GM23338 (cell line): Measurements from ENCODE around the gene PELI1. TPM values are rescaled to one million over a fixed set of nuclear protein-coding genes. Genes with fewer than 3 reads are reported as not detected.
A peak's percentile ranks its signal among the peaks of the same experiment; 100 is the strongest.

Experiments used
- ATAC-seq: fragments of 200-7000 bp; cut with Tn5 transposase; 3 replicates; pipeline ENCODE4 v1.9.1; 2020
- DNase-seq: peaks from one replicate; pipeline ENCODE4 v3.0.0-alpha.2; 2015; ENCODE audit warnings: low spot score
- H2AFZ ChIP-seq: fragments of 200-600 bp; sonication (generic); 2 replicates; pipeline ENCODE4 v1.8.0; 2016; ENCODE audit warnings: antibody characterized with exemption, mild to moderate bottlenecking, moderate library complexity
- H3F3A ChIP-seq: fragments of 200-600 bp; sonication (generic); replicated peaks from 2 replicates; pipeline ENCODE4 v1.8.0; 2017; ENCODE audit warnings: antibody characterized with exemption, mixed run types, low read depth
- H3K27ac ChIP-seq: fragments of 200-600 bp; sonication (generic); 2 replicates; pipeline ENCODE4 v1.6.1; 2016; ENCODE audit warnings: low read depth
- H3K27me3 ChIP-seq: fragments of 200-600 bp; sonication (generic); 2 replicates; pipeline ENCODE4 v1.8.0; 2016; ENCODE audit warnings: mild to moderate bottlenecking, mixed run types, moderate library complexity; ENCODE audit not compliant: insufficient read depth
- H3K36me3 ChIP-seq: fragments of 200-600 bp; sonication (generic); 2 replicates; pipeline ENCODE4 v1.8.0; 2016; ENCODE audit warnings: mild to moderate bottlenecking; ENCODE audit not compliant: insufficient read depth
- H3K4me1 ChIP-seq: fragments of 200-600 bp; sonication (generic); 2 replicates; pipeline ENCODE4 v1.8.0; 2016; ENCODE audit warnings: mild to moderate bottlenecking, moderate library complexity; ENCODE audit not compliant: insufficient read depth
- H3K4me2 ChIP-seq: fragments of 200-600 bp; sonication (generic); 2 replicates; pipeline ENCODE4 v1.7.1; 2017; ENCODE audit warnings: mixed run types
- H3K4me3 ChIP-seq: fragments of 200-600 bp; sonication (generic); 2 replicates; pipeline ENCODE4 v1.6.1; 2016; ENCODE audit warnings: mixed run types
- H3K79me2 ChIP-seq: fragments of 200-600 bp; sonication (generic); replicated peaks from 2 replicates; pipeline ENCODE4 v1.8.0; 2017; ENCODE audit warnings: mild to moderate bottlenecking; ENCODE audit not compliant: insufficient read depth
- H3K9me2 ChIP-seq: fragments of 200-600 bp; sonication (generic); 2 replicates; pipeline ENCODE4 v1.8.0; 2017; ENCODE audit not compliant: insufficient read depth
- H4K20me1 ChIP-seq: fragments of 200-600 bp; sonication (generic); replicated peaks from 2 replicates; pipeline ENCODE4 v1.8.0; 2017; ENCODE audit warnings: mild to moderate bottlenecking; ENCODE audit not compliant: insufficient read depth
- H3K27ac Mint-ChIP-seq: 2 replicates; pipeline ENCODE4 v1.8.0; 2020; ENCODE audit warnings: inconsistent platforms, mild to moderate bottlenecking, moderate library complexity, mixed read lengths
- H3K27me3 Mint-ChIP-seq: 3 replicates; pipeline ENCODE4 v1.8.0; 2022; ENCODE audit warnings: low read depth, mild to moderate bottlenecking, moderate library complexity, mixed read lengths, inconsistent platforms; ENCODE audit not compliant: insufficient read depth, poor library complexity
- H3K36me3 Mint-ChIP-seq: 3 replicates; pipeline ENCODE4 v1.8.0; 2021; ENCODE audit warnings: low read depth, mild to moderate bottlenecking, inconsistent platforms, moderate library complexity, mixed read lengths
- H3K4me1 Mint-ChIP-seq: 3 replicates; pipeline ENCODE4 v1.8.0; 2020; ENCODE audit warnings: mild to moderate bottlenecking, inconsistent platforms, mixed read lengths
- H3K4me3 Mint-ChIP-seq: 3 replicates; pipeline ENCODE4 v1.8.0; 2021; ENCODE audit warnings: moderate library complexity, mild to moderate bottlenecking, inconsistent platforms, mixed read lengths
- H3K9me3 Mint-ChIP-seq: 3 replicates; pipeline ENCODE4 v1.8.0; 2020; ENCODE audit warnings: moderate library complexity, mild to moderate bottlenecking, inconsistent platforms, mixed read lengths
- CREB1 ChIP-seq: fragments of 250-450 bp; sonication (Bioruptor Pico); IDR thresholded peaks from 2 replicates; pipeline ENCODE4 v1.5.0; 2020; ENCODE audit warnings: low read depth, mild to moderate bottlenecking, moderate library complexity
- EZH2 ChIP-seq: fragments of 200-600 bp; sonication (generic); IDR thresholded peaks from one replicate; pipeline ENCODE4 v1.8.0; 2017; ENCODE audit warnings: antibody characterized with exemption, mild to moderate bottlenecking, low read depth; ENCODE audit not compliant: unreplicated experiment
- JUNB ChIP-seq: IDR thresholded peaks from one replicate; pipeline ENCODE4 v1.6.1; 2016; ENCODE audit warnings: antibody characterized with exemption; ENCODE audit not compliant: unreplicated experiment
- NANOG ChIP-seq: IDR thresholded peaks from 2 replicates; pipeline ENCODE4 v1.6.1; 2016; ENCODE audit warnings: antibody characterized with exemption, borderline replicate concordance
- POLR2AphosphoS5 ChIP-seq: IDR thresholded peaks from 2 replicates; pipeline ENCODE4 v1.6.1; 2016; ENCODE audit warnings: antibody characterized with exemption, low read depth
- STAT1 ChIP-seq: IDR thresholded peaks from one replicate; pipeline ENCODE4 v1.6.1; 2016; ENCODE audit warnings: antibody characterized with exemption; ENCODE audit not compliant: unreplicated experiment
- ZNF114 ChIP-seq: fragments of 250-450 bp; sonication (Bioruptor Pico); IDR thresholded peaks from 2 replicates; pipeline ENCODE4 v1.5.0; 2020; ENCODE audit warnings: mild to moderate bottlenecking, moderate library complexity
- ZNF331 ChIP-seq: fragments of 250-450 bp; sonication (Bioruptor Pico); IDR thresholded peaks from 2 replicates; pipeline ENCODE4 v1.5.0; 2020; ENCODE audit warnings: low read depth, mild to moderate bottlenecking, moderate library complexity
- polyA plus RNA-seq: library from polyadenylated mRNA; unstranded; fragments of >200 nt; fragmentation: Nextera tagmentation; extraction: Ambion mirVana; gene quantifications from 2 replicates; pipeline ENCODE4 v1.2.1, GENCODE V29; 2016
- total RNA-seq: library from RNA; depleted of rRNA; stranded (reverse); fragments of >200 nt; shearing (Covaris generic); gene quantifications from 2 replicates; pipeline ENCODE4 v1.2.3, GENCODE V29; 2014
- TF ChIP-seq, protein P1 (sequence below), 2 experiments: fragments of 200-600 bp in 1 of 2; sonication (generic) in 1 of 2; conservative IDR thresholded peaks; 2 replicates each; pipeline versions ENCODE4 v1.5.1 to v1.6.1; 2016 to 2017; ENCODE audit warnings: antibody characterized with exemption in 2 of 2, low read depth in 2 of 2, mild to moderate bottlenecking in 2 of 2, moderate library complexity in 1 of 2
- TF ChIP-seq, protein P2 (sequence below): fragments of 250-450 bp; sonication (Bioruptor Pico); IDR thresholded peaks from 2 replicates; pipeline ENCODE4 v1.5.0; 2020; ENCODE audit warnings: mild to moderate bottlenecking, moderate library complexity
- TF ChIP-seq, protein P3 (sequence below): IDR thresholded peaks from 2 replicates; pipeline ENCODE4 v1.6.1; 2016; ENCODE audit warnings: antibody characterized with exemption
- TF ChIP-seq, protein P4 (sequence below): IDR thresholded peaks from one replicate; pipeline ENCODE4 v1.6.1; 2018; ENCODE audit warnings: antibody characterized with exemption; ENCODE audit not compliant: unreplicated experiment

Gene PELI1
- total and polyA plus RNA-seq, 2 experiments from 2014 or later = 32.4 to 61.8 TPM

DNA sequence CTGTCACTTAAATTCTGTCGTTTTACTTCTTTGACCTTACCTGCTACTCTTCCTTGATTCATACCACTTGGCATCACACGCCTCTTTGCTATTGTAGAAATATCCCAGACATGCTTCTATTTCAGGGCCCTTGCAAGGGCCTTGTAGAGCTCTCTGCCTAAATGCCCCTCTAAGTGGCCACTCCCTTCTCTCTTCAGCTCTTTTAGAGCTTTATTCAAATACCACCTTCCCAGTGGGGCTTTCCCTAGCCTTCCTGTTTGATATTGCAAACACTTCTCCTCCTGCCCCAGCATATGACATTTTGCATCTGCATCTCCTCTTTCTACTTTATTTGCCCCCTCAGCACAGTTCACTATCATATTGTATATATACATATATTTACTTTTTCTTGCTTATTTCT lies 54.0 kb downstream of the PELI1 start:
- 0 out of 2 replicates have a peak overlapping the region, but pooled peaks have one; percentile 20 for H3K27ac ChIP-seq
- peak; percentile 30 for DNase-seq
- Mint-ChIP-seq H3K27me3 (peaks cover 2% of the 10 kb centered on the region), H3K9me3 (no peaks in the 10 kb centered on the region), H3K4me3 (no peak overlapping the region), H3K36me3 (peaks cover 21% of the 10 kb centered on the region), H3K27ac (no peak overlapping the region), H3K4me1 (peaks cover 35% of the 10 kb centered on the region)
- TF ChIP-seq STAT1 = no peak
- TF ChIP-seq, protein P1, sequence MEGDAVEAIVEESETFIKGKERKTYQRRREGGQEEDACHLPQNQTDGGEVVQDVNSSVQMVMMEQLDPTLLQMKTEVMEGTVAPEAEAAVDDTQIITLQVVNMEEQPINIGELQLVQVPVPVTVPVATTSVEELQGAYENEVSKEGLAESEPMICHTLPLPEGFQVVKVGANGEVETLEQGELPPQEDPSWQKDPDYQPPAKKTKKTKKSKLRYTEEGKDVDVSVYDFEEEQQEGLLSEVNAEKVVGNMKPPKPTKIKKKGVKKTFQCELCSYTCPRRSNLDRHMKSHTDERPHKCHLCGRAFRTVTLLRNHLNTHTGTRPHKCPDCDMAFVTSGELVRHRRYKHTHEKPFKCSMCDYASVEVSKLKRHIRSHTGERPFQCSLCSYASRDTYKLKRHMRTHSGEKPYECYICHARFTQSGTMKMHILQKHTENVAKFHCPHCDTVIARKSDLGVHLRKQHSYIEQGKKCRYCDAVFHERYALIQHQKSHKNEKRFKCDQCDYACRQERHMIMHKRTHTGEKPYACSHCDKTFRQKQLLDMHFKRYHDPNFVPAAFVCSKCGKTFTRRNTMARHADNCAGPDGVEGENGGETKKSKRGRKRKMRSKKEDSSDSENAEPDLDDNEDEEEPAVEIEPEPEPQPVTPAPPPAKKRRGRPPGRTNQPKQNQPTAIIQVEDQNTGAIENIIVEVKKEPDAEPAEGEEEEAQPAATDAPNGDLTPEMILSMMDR (conservative IDR thresholded peaks at IDR 0.05; ENCODE audit: low read depth in 2 of 2) = no peak
- TF ChIP-seq ZNF114 (CRISPR knock-in tag) = no peak
- TF ChIP-seq JUNB = no peak
- no peak for TF ChIP-seq ZNF331
- TF ChIP-seq POLR2AphosphoS5 = no peak
- no peak for TF ChIP-seq NANOG
- TF ChIP-seq, protein P2, sequence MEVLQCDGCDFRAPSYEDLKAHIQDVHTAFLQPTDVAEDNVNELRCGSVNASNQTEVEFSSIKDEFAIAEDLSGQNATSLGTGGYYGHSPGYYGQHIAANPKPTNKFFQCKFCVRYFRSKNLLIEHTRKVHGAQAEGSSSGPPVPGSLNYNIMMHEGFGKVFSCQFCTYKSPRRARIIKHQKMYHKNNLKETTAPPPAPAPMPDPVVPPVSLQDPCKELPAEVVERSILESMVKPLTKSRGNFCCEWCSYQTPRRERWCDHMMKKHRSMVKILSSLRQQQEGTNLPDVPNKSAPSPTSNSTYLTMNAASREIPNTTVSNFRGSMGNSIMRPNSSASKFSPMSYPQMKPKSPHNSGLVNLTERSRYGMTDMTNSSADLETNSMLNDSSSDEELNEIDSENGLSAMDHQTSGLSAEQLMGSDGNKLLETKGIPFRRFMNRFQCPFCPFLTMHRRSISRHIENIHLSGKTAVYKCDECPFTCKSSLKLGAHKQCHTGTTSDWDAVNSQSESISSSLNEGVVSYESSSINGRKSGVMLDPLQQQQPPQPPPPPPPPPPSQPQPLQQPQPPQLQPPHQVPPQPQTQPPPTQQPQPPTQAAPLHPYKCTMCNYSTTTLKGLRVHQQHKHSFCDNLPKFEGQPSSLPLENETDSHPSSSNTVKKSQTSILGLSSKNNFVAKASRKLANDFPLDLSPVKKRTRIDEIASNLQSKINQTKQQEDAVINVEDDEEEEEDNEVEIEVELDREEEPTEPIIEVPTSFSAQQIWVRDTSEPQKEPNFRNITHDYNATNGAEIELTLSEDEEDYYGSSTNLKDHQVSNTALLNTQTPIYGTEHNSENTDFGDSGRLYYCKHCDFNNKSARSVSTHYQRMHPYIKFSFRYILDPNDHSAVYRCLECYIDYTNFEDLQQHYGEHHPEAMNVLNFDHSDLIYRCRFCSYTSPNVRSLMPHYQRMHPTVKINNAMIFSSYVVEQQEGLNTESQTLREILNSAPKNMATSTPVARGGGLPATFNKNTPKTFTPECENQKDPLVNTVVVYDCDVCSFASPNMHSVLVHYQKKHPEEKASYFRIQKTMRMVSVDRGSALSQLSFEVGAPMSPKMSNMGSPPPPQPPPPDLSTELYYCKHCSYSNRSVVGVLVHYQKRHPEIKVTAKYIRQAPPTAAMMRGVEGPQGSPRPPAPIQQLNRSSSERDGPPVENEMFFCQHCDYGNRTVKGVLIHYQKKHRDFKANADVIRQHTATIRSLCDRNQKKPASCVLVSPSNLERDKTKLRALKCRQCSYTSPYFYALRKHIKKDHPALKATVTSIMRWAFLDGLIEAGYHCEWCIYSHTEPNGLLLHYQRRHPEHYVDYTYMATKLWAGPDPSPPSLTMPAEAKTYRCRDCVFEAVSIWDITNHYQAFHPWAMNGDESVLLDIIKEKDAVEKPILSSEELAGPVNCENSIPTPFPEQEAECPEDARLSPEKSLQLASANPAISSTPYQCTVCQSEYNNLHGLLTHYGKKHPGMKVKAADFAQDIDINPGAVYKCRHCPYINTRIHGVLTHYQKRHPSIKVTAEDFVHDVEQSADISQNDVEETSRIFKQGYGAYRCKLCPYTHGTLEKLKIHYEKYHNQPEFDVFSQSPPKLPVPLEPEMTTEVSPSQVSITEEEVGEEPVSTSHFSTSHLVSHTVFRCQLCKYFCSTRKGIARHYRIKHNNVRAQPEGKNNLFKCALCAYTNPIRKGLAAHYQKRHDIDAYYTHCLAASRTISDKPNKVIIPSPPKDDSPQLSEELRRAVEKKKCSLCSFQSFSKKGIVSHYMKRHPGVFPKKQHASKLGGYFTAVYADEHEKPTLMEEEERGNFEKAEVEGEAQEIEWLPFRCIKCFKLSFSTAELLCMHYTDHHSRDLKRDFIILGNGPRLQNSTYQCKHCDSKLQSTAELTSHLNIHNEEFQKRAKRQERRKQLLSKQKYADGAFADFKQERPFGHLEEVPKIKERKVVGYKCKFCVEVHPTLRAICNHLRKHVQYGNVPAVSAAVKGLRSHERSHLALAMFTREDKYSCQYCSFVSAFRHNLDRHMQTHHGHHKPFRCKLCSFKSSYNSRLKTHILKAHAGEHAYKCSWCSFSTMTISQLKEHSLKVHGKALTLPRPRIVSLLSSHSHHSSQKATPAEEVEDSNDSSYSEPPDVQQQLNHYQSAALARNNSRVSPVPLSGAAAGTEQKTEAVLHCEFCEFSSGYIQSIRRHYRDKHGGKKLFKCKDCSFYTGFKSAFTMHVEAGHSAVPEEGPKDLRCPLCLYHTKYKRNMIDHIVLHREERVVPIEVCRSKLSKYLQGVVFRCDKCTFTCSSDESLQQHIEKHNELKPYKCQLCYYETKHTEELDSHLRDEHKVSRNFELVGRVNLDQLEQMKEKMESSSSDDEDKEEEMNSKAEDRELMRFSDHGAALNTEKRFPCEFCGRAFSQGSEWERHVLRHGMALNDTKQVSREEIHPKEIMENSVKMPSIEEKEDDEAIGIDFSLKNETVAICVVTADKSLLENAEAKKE (CRISPR knock-in tag) = no peak
- TF ChIP-seq CREB1 (CRISPR knock-in tag) = no peak
- TF ChIP-seq, protein P3, sequence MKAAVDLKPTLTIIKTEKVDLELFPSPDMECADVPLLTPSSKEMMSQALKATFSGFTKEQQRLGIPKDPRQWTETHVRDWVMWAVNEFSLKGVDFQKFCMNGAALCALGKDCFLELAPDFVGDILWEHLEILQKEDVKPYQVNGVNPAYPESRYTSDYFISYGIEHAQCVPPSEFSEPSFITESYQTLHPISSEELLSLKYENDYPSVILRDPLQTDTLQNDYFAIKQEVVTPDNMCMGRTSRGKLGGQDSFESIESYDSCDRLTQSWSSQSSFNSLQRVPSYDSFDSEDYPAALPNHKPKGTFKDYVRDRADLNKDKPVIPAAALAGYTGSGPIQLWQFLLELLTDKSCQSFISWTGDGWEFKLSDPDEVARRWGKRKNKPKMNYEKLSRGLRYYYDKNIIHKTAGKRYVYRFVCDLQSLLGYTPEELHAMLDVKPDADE = no peak
- no peak for TF ChIP-seq EZH2
- TF ChIP-seq, protein P4, sequence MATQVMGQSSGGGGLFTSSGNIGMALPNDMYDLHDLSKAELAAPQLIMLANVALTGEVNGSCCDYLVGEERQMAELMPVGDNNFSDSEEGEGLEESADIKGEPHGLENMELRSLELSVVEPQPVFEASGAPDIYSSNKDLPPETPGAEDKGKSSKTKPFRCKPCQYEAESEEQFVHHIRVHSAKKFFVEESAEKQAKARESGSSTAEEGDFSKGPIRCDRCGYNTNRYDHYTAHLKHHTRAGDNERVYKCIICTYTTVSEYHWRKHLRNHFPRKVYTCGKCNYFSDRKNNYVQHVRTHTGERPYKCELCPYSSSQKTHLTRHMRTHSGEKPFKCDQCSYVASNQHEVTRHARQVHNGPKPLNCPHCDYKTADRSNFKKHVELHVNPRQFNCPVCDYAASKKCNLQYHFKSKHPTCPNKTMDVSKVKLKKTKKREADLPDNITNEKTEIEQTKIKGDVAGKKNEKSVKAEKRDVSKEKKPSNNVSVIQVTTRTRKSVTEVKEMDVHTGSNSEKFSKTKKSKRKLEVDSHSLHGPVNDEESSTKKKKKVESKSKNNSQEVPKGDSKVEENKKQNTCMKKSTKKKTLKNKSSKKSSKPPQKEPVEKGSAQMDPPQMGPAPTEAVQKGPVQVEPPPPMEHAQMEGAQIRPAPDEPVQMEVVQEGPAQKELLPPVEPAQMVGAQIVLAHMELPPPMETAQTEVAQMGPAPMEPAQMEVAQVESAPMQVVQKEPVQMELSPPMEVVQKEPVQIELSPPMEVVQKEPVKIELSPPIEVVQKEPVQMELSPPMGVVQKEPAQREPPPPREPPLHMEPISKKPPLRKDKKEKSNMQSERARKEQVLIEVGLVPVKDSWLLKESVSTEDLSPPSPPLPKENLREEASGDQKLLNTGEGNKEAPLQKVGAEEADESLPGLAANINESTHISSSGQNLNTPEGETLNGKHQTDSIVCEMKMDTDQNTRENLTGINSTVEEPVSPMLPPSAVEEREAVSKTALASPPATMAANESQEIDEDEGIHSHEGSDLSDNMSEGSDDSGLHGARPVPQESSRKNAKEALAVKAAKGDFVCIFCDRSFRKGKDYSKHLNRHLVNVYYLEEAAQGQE = no peak
- peaks cover 5% of the 10 kb centered on the region; the same call in 1 of the 2 replicates for H3K4me1 ChIP-seq
- H3K9me2 ChIP-seq = no peaks in the 10 kb centered on the region
- H3F3A ChIP-seq = 0 out of 2 replicates have a peak, but pooled peaks cover 6% of the 10 kb centered on the region
- no peaks in the 10 kb centered on the region for H3K79me2 ChIP-seq
- H3K27me3 ChIP-seq = no peaks in the 10 kb centered on the region
- peaks cover 15% of the 10 kb centered on the region; the same call in 1 of the 2 replicates for H3K36me3 ChIP-seq
- peak; percentile 48 for ATAC-seq
- H3K4me2 ChIP-seq = no peak overlapping the region
- no peak overlapping the region for H3K4me3 ChIP-seq
- H4K20me1 ChIP-seq = no peaks in the 10 kb centered on the region; the same call in 1 of the 2 replicates
- no peak overlapping the region for H2AFZ ChIP-seq
